Neuronal stem cell (in vitro differentiated cells): ENCODE results near the gene SPC24.
"Not testable (repeated sequence)": the region's sequence is repeated elsewhere in the genome, so short reads cannot be mapped to it uniquely, and the experiment has no call there.

Experiments used
- DNase-seq: peaks from one replicate; pipeline ENCODE4 v3.0.0-alpha.2; 2013; ENCODE audit warnings: low spot score
- H2AFZ ChIP-seq: one replicate; pipeline ENCODE4 v1.6.1; 2013; ENCODE audit warnings: mild to moderate bottlenecking, low read length, inconsistent platforms
- H2AK5ac ChIP-seq: 2 replicates; pipeline ENCODE4 v1.6.1; 2013; ENCODE audit warnings: low read depth, mild to moderate bottlenecking, inconsistent platforms, low read length, moderate library complexity, mixed read lengths
- H2BK120ac ChIP-seq: 2 replicates; pipeline ENCODE4 v1.6.1; 2013; ENCODE audit warnings: low read depth, mild to moderate bottlenecking, inconsistent platforms, low read length, moderate library complexity, mixed read lengths
- H2BK12ac ChIP-seq: one replicate; pipeline ENCODE4 v1.6.1; 2013; ENCODE audit warnings: low read length, inconsistent platforms
- H2BK15ac ChIP-seq: 2 replicates; pipeline ENCODE4 v1.6.1; 2013; ENCODE audit warnings: mild to moderate bottlenecking, low read length, inconsistent platforms, mixed read lengths
- H2BK5ac ChIP-seq: one replicate; pipeline ENCODE4 v1.6.1; 2013; ENCODE audit warnings: inconsistent platforms, mild to moderate bottlenecking, low read length, moderate library complexity
- H3K14ac ChIP-seq: one replicate; pipeline ENCODE4 v1.6.1; 2013; ENCODE audit warnings: low read length, inconsistent platforms
- H3K18ac ChIP-seq: 2 replicates; pipeline ENCODE4 v1.6.1; 2013; ENCODE audit warnings: low read length, inconsistent platforms
- H3K23ac ChIP-seq: 2 replicates; pipeline ENCODE4 v1.6.1; 2013; ENCODE audit warnings: low read depth, mild to moderate bottlenecking, mixed read lengths, low read length, inconsistent platforms; ENCODE audit not compliant: poor library complexity
- H3K27ac ChIP-seq: replicated peaks from 3 replicates; pipeline ENCODE4 v1.5.1; 2013; ENCODE audit warnings: low read length, inconsistent platforms
- H3K27me3 ChIP-seq, 3 experiments: 2 replicates each; pipeline ENCODE4 v1.6.1; 2013; ENCODE audit warnings: low read length in 3 of 3, mild to moderate bottlenecking in 2 of 3, inconsistent platforms in 1 of 3, low read depth in 1 of 3, mixed read lengths in 1 of 3, moderate library complexity in 1 of 3; ENCODE audit not compliant: control insufficient read depth in 3 of 3, insufficient read depth in 3 of 3
- H3K36me3 ChIP-seq, 2 donors: replicated peaks in 1 of 2; 2 replicates each; pipeline ENCODE4 v1.6.1; 2013; ENCODE audit warnings: low read length in 2 of 2; ENCODE audit not compliant: control insufficient read depth in 2 of 2, insufficient read depth in 2 of 2
- H3K4ac ChIP-seq: 2 replicates; pipeline ENCODE4 v1.6.1; 2013; ENCODE audit warnings: inconsistent platforms, mild to moderate bottlenecking, low read length, moderate library complexity
- H3K4me1 ChIP-seq, 2 donors: 1 replicate in 1 of 2; 2 replicates in 1 of 2; pipeline ENCODE4 v1.6.1; 2013; ENCODE audit warnings: low read length in 2 of 2, low read depth in 1 of 2; ENCODE audit not compliant: control insufficient read depth in 2 of 2, insufficient read depth in 1 of 2
- H3K4me2 ChIP-seq: one replicate; pipeline ENCODE4 v1.6.1; 2013; ENCODE audit warnings: mild to moderate bottlenecking, low read length, inconsistent platforms; ENCODE audit not compliant: insufficient read depth, poor library complexity, severe bottlenecking
- H3K4me3 ChIP-seq, 2 donors: 2 replicates each; pipeline ENCODE4 v1.5.1; 2013; ENCODE audit warnings: low read length in 2 of 2, mild to moderate bottlenecking in 2 of 2, inconsistent platforms in 1 of 2, moderate library complexity in 1 of 2
- H3K79me1 ChIP-seq: one replicate; pipeline ENCODE4 v1.6.1; 2013; ENCODE audit warnings: low read depth, mild to moderate bottlenecking, inconsistent platforms, low read length, moderate library complexity
- H3K9ac ChIP-seq: one replicate; pipeline ENCODE4 v1.6.1; 2013; ENCODE audit warnings: mild to moderate bottlenecking, low read depth, low read length, inconsistent platforms; ENCODE audit not compliant: poor library complexity
- H3K9me3 ChIP-seq, 2 donors: replicated peaks in 1 of 2; 2 replicates each; pipeline versions ENCODE3 to v1.6.1; 2013; ENCODE audit warnings: low read length in 2 of 2, mild to moderate bottlenecking in 2 of 2, inconsistent platforms in 1 of 2, low read depth in 1 of 2, mixed read lengths in 1 of 2, moderate library complexity in 1 of 2; ENCODE audit not compliant: control insufficient read depth in 2 of 2, insufficient read depth in 1 of 2
- H4K8ac ChIP-seq: one replicate; pipeline ENCODE4 v1.6.1; 2013; ENCODE audit warnings: low read depth, mild to moderate bottlenecking, inconsistent platforms, low read length, moderate library complexity
- H4K91ac ChIP-seq: one replicate; pipeline ENCODE4 v1.6.1; 2013; ENCODE audit warnings: low read length, low read depth, mild to moderate bottlenecking, inconsistent platforms; ENCODE audit not compliant: poor library complexity
- WGBS, 2 donors: extraction: QIAGEN DNeasy Blood & Tissue Kit; methylation state at CpG; one replicate each; pipeline ENCODE4 v1.1.7; 2013; ENCODE audit warnings: missing lambda C conversion rate in 2 of 2, mixed read lengths in 1 of 2; ENCODE audit not compliant: insufficient read length in 2 of 2, insufficient replicate concordance in 1 of 2; ENCODE audit errors: extremely low coverage in 2 of 2; 5-methylcytosine and 5-hydroxymethylcytosine counted together

Gene SPC24

GRCh38 chr19:11100049-11100448 lies 55.5 kb downstream of the SPC24 start:
- H3K4me3 ChIP-seq, result no peak overlapping the region
- no peak overlapping the region for H2AFZ ChIP-seq
- H2BK12ac ChIP-seq, result no peak overlapping the region
- no peak overlapping the region for H2BK120ac ChIP-seq
- H2AK5ac ChIP-seq, result no peak overlapping the region
- no CpG with 5 or more reads among the region's 12 CpGs for WGBS, 2 donors
- no peak overlapping the region for H3K18ac ChIP-seq
- no peak overlapping the region for H3K4me2 ChIP-seq
- no peak overlapping the region for H2BK15ac ChIP-seq
- no peak overlapping the region for H4K91ac ChIP-seq
- no peak for DNase-seq
- no peak overlapping the region for H3K23ac ChIP-seq
- H4K8ac ChIP-seq, result no peak overlapping the region
- H3K9me3 ChIP-seq, result no peaks in the 10 kb centered on the region
- no peaks in the 10 kb centered on the region for H3K4me1 ChIP-seq
- H3K27me3 ChIP-seq, result no peaks in the 10 kb centered on the region
- no peak overlapping the region for H3K4ac ChIP-seq
- peaks cover 9% of the 10 kb centered on the region for H3K79me1 ChIP-seq
- no peak overlapping the region for H3K14ac ChIP-seq
- H2BK5ac ChIP-seq, result no peak overlapping the region
- no peak overlapping the region for H3K27ac ChIP-seq
- H3K9ac ChIP-seq, result no peak overlapping the region
- peaks cover 44 to 96% of the 10 kb centered on the region in 2 donors for H3K36me3 ChIP-seq

- no CpG with 5 or more reads among the region's 3 CpGs for WGBS, 2 donors
- Histone ChIP-seq H3K27ac (no peak overlapping the region), H3K4ac (no peak overlapping the region), H4K8ac (no peak overlapping the region), H3K23ac (no peak overlapping the region), H2AFZ (no peak overlapping the region), H2AK5ac (no peak overlapping the region), H2BK12ac (no peak overlapping the region), H3K9me3 (no peaks in the 10 kb centered on the region), H3K18ac (no peak overlapping the region), H3K36me3 (peaks cover 44 to 97% of the 10 kb centered on the region in 2 donors), H2BK15ac (no peak overlapping the region), H3K4me3 (no peak overlapping the region), H3K27me3 (no peaks in the 10 kb centered on the region), H4K91ac (no peak overlapping the region), H3K4me1 (no peaks in the 10 kb centered on the region), H3K14ac (no peak overlapping the region), H3K4me2 (no peak overlapping the region), H2BK120ac (no peak overlapping the region), H2BK5ac (no peak overlapping the region), H3K9ac (no peak overlapping the region), H3K79me1 (peaks cover 10% of the 10 kb centered on the region)
- DNase-seq, result no peak
These were observed 56.7 kb downstream of the SPC24 start for GRCh38 chr19:11098861-11099260.

GRCh38 chr19:11098327-11098726 lies 57.3 kb downstream of the SPC24 start:
- H3K27ac ChIP-seq, result no peak overlapping the region
- H3K4me1 ChIP-seq, result peaks cover 0 to 2% of the 10 kb centered on the region in 2 donors
- no peak overlapping the region for H3K4ac ChIP-seq

GRCh38 chr19:11097367-11097766 lies 58.2 kb downstream of the SPC24 start:
- H3K23ac ChIP-seq, H3K79me1 ChIP-seq, DNase-seq, H3K27me3 ChIP-seq, H2AFZ ChIP-seq, H3K9me3 ChIP-seq, H3K9ac ChIP-seq, H2BK12ac ChIP-seq, H2BK5ac ChIP-seq, H2BK15ac ChIP-seq, H3K14ac ChIP-seq, H3K18ac ChIP-seq, H4K8ac ChIP-seq, H4K91ac ChIP-seq, H3K4ac ChIP-seq, H2AK5ac ChIP-seq, H3K4me3 ChIP-seq, H3K27ac ChIP-seq, H3K4me1 ChIP-seq, H3K4me2 ChIP-seq, H2BK120ac ChIP-seq: not testable (repeated sequence)
- no CpG with 5 or more reads among the region's 6 CpGs for WGBS, 2 donors
- peaks cover 37 to 97% of the 10 kb centered on the region in 2 donors for H3K36me3 ChIP-seq

More at GRCh38 chr19:11098327-11098726, 57.3 kb downstream of the SPC24 start:
- H3K23ac ChIP-seq, result no peak overlapping the region
- no peaks in the 10 kb centered on the region for H3K9me3 ChIP-seq
- H3K79me1 ChIP-seq, result peaks cover 13% of the 10 kb centered on the region
- no peak overlapping the region for H3K4me3 ChIP-seq
- peaks cover 45 to 97% of the 10 kb centered on the region in 2 donors for H3K36me3 ChIP-seq
- H2BK120ac ChIP-seq, result no peak overlapping the region
- H4K91ac ChIP-seq, result no peak overlapping the region
- no peak overlapping the region for H3K14ac ChIP-seq
- H4K8ac ChIP-seq, result no peak overlapping the region
- no peak overlapping the region for H3K18ac ChIP-seq
- H3K4me2 ChIP-seq, result no peak overlapping the region
- no peak for DNase-seq
- H2BK15ac ChIP-seq, result no peak overlapping the region
- H3K9ac ChIP-seq, result no peak overlapping the region
- no peak overlapping the region for H2AK5ac ChIP-seq
- H3K27me3 ChIP-seq, result no peaks in the 10 kb centered on the region
- H2BK5ac ChIP-seq, result no peak overlapping the region
- no CpG with 5 or more reads among the region's 2 CpGs for WGBS, 2 donors
- no peak overlapping the region for H2AFZ ChIP-seq
- H2BK12ac ChIP-seq, result no peak overlapping the region
